Measurements from ENCODE around the gene DENND1A.

GRCh38 chr9:123335193-123335985, 594.5 kb downstream of the DENND1A start:
- TF ChIP-seq EZH2 (IDR thresholded peaks at IDR 0.05) (no peak), CTCF (IDR thresholded peaks at IDR 0.05) (no peak)
